Measurements from ENCODE around the gene SPACA6. TPM values are rescaled to one million over a fixed set of nuclear protein-coding genes. Genes with fewer than 3 reads are reported as not detected.
A peak's percentile ranks its signal among the peaks of the same experiment; 100 is the strongest.

The SPACA6 gene
- total RNA-seq, 1 donor from 2014 or later = 11.8 TPM

GRCh38 chr19:51702825-51703574 lies 9.9 kb downstream of the SPACA6 start:
- H3K36me3 ChIP-seq = peaks cover 42% of the 10 kb centered on the region

GRCh38 chr19:51703575-51704515 lies 10.7 kb downstream of the SPACA6 start:
- Histone ChIP-seq H3K4me3 (peak overlapping the region; percentile 79), H3K27ac (replicated peaks) (peak overlapping the region; percentile 94), H3K36me3 (peaks cover 33% of the 10 kb centered on the region), H3K4me1 (peaks cover 47% of the 10 kb centered on the region), H3K27me3 (ENCODE audit: low read depth) (no peaks in the 10 kb centered on the region), H3K9me3 (replicated peaks) (no peaks in the 10 kb centered on the region)
- TF ChIP-seq CTCF (IDR thresholded peaks at IDR 0.05; ENCODE audit: borderline replicate concordance) = peak; percentile 62
- intact Hi-C loops (cut with micrococcal nuclease) = no loop called here
- peak; percentile 98 for DNase-seq

More at GRCh38 chr19:51702825-51703574, 9.9 kb downstream of the SPACA6 start:
- no peak for DNase-seq
- Histone ChIP-seq H3K27ac (replicated peaks) (peak overlapping the region; percentile 94), H3K4me3 (peak overlapping the region; percentile 79), H3K4me1 (peaks cover 47% of the 10 kb centered on the region), H3K27me3 (ENCODE audit: low read depth) (no peaks in the 10 kb centered on the region), H3K9me3 (replicated peaks) (no peaks in the 10 kb centered on the region)
- TF ChIP-seq CTCF (IDR thresholded peaks at IDR 0.05; ENCODE audit: borderline replicate concordance) = no peak
- intact Hi-C loops (cut with micrococcal nuclease) = no loop called here

GRCh38 chr19:51704626-51705025 lies 11.5 kb downstream of the SPACA6 start:
- Histone ChIP-seq H3K4me3 (peak overlapping the region; percentile 79), H3K27ac (replicated peaks) (peak overlapping the region; percentile 94), H3K4me1 (peaks cover 47% of the 10 kb centered on the region), H3K27me3 (ENCODE audit: low read depth) (no peaks in the 10 kb centered on the region), H3K9me3 (replicated peaks) (no peaks in the 10 kb centered on the region), H3K36me3 (peaks cover 30% of the 10 kb centered on the region)
- intact Hi-C loops (cut with micrococcal nuclease) = no loop called here
- DNase-seq = no peak
- no peak for TF ChIP-seq CTCF (IDR thresholded peaks at IDR 0.05; ENCODE audit: borderline replicate concordance)

GRCh38 chr19:51706296-51706695 lies 13.2 kb downstream of the SPACA6 start:
- no peak for DNase-seq
- Histone ChIP-seq H3K9me3 (replicated peaks) (no peaks in the 10 kb centered on the region), H3K36me3 (peaks cover 29% of the 10 kb centered on the region), H3K27me3 (ENCODE audit: low read depth) (no peaks in the 10 kb centered on the region), H3K27ac (replicated peaks) (no peak overlapping the region), H3K4me1 (peaks cover 44% of the 10 kb centered on the region), H3K4me3 (no peak overlapping the region)
- intact Hi-C loops (cut with micrococcal nuclease) = no loop called here
- no peak for TF ChIP-seq CTCF (IDR thresholded peaks at IDR 0.05; ENCODE audit: borderline replicate concordance)

GRCh38 chr19:51706885-51707284 lies 13.8 kb downstream of the SPACA6 start:
- Histone ChIP-seq H3K4me1 (peaks cover 38% of the 10 kb centered on the region), H3K27ac (replicated peaks) (no peak overlapping the region), H3K27me3 (ENCODE audit: low read depth) (no peaks in the 10 kb centered on the region), H3K4me3 (no peak overlapping the region), H3K36me3 (peaks cover 23% of the 10 kb centered on the region), H3K9me3 (replicated peaks) (no peaks in the 10 kb centered on the region)
- TF ChIP-seq CTCF (IDR thresholded peaks at IDR 0.05; ENCODE audit: borderline replicate concordance) = no peak
- intact Hi-C loops (cut with micrococcal nuclease) = no loop called here
- no peak for DNase-seq
